HG03565 (cell line): ENCODE results near the gene ZBTB8A.

ENCODE experiments used
- ATAC-seq: cut with Tn5 transposase; IDR thresholded peaks from one replicate; pipeline ENCODE4 v1.9.1; 2021; ENCODE audit warnings: mild to moderate bottlenecking, moderate library complexity; ENCODE audit not compliant: unreplicated experiment

ZBTB8A gene

GRCh38 chr1:32651461-32652073 is 112.3 kb downstream of the ZBTB8A start:
- no peak for ATAC-seq

GRCh38 chr1:32652244-32652962 is 113.2 kb downstream of the ZBTB8A start:
- ATAC-seq = no peak
